H1 (cell line): ENCODE data around the gene EPN2. TPM values are rescaled to one million over a fixed set of nuclear protein-coding genes. Genes with fewer than 3 reads are reported as not detected.

ENCODE experiments used
- CTCF ChIA-PET: fragments of 300-600 bp; sonication (Branson Sonifier 250); formaldehyde crosslinking; loops from one replicate; lab custom pipeline; 2021; ENCODE audit not compliant: partially characterized antibody; lab: Charles Lee
- POLR2A ChIA-PET: fragments of 300-600 bp; sonication (Branson Sonifier 250); formaldehyde crosslinking; loops from one replicate; lab custom pipeline; 2021; ENCODE audit warnings: inconsistent platforms; ENCODE audit not compliant: partially characterized antibody; lab: Charles Lee
- DNase-seq, 2 experiments: peaks; one replicate each; pipeline versions ENCODE4 v3.0.0 to v3.0.0-alpha.2; 2010 to 2022; ENCODE audit warnings: low spot score in 2 of 2, low read depth in 1 of 2, mixed read lengths in 1 of 2
- FAIRE-seq: peaks from 2 replicates; lab custom pipeline; 2011; peaks lifted over from hg19 to GRCh38; lab: Jason Lieb, UNC
- H2AFZ ChIP-seq: 2 replicates; pipeline ENCODE4 v1.8.1; 2012; ENCODE audit warnings: low read length, inconsistent platforms
- H2AK5ac ChIP-seq: 2 replicates; pipeline ENCODE4 v1.6.1; 2013; ENCODE audit warnings: low read depth, low read length
- H2BK120ac ChIP-seq: replicated peaks from 2 replicates; pipeline ENCODE3; 2013; ENCODE audit warnings: low read depth, low read length, inconsistent platforms
- H2BK12ac ChIP-seq: 2 replicates; pipeline ENCODE4 v1.6.1; 2013; ENCODE audit warnings: low read depth, low read length
- H2BK15ac ChIP-seq: 2 replicates; pipeline ENCODE4 v1.6.1; 2013; ENCODE audit warnings: low read length
- H2BK20ac ChIP-seq: 2 replicates; pipeline ENCODE4 v1.6.1; 2013; ENCODE audit warnings: low read length
- H2BK5ac ChIP-seq: 2 replicates; pipeline ENCODE4 v1.6.1; 2013; ENCODE audit warnings: low read depth, low read length
- H3K14ac ChIP-seq: 2 replicates; pipeline ENCODE4 v1.6.1; 2013; ENCODE audit warnings: inconsistent platforms; ENCODE audit not compliant: insufficient read length
- H3K18ac ChIP-seq: 2 replicates; pipeline ENCODE4 v1.6.1; 2013; ENCODE audit warnings: low read length; ENCODE audit errors: extremely low read depth
- H3K23ac ChIP-seq: 2 replicates; pipeline ENCODE4 v1.6.1; 2013; ENCODE audit warnings: inconsistent platforms; ENCODE audit not compliant: insufficient read length
- H3K23me2 ChIP-seq: 2 replicates; pipeline ENCODE4 v1.6.1; 2013; ENCODE audit warnings: low read depth, low read length
- H3K27ac ChIP-seq: 2 replicates; pipeline ENCODE4 v1.6.1; 2011; ENCODE audit warnings: low read depth, low read length, inconsistent platforms
- H3K27me3 ChIP-seq, 4 experiments: replicated peaks in 1 of 4; 1 replicate in 1 of 4; 2 replicates in 3 of 4; pipeline versions ENCODE4 v1.6.1 to v1.8.1; 2011 to 2013; ENCODE audit warnings: low read length in 3 of 4, mild to moderate bottlenecking in 3 of 4, inconsistent platforms in 2 of 4, mixed read lengths in 2 of 4, moderate library complexity in 1 of 4; ENCODE audit not compliant: control insufficient read depth in 3 of 4, insufficient read depth in 3 of 4; ENCODE audit errors: extremely low read depth in 1 of 4
- H3K36me3 ChIP-seq, 4 experiments: 2 replicates each; pipeline versions ENCODE4 v1.6.1 to v1.8.1; 2011 to 2013; ENCODE audit warnings: mild to moderate bottlenecking in 4 of 4, low read length in 3 of 4, moderate library complexity in 2 of 4, control low read depth in 1 of 4, inconsistent platforms in 1 of 4; ENCODE audit not compliant: insufficient read depth in 4 of 4, control insufficient read depth in 2 of 4
- H3K4ac ChIP-seq: replicated peaks from 2 replicates; pipeline ENCODE3; 2013; ENCODE audit warnings: low read length, low read depth, mixed read lengths, inconsistent platforms; ENCODE audit not compliant: insufficient read length
- H3K4me1 ChIP-seq, 4 experiments: replicated peaks in 1 of 4; 1 replicate in 1 of 4; 2 replicates in 3 of 4; pipeline versions ENCODE4 v1.6.1 to v1.8.1; 2011 to 2013; ENCODE audit warnings: low read length in 3 of 4, inconsistent platforms in 2 of 4, mixed read lengths in 1 of 4; ENCODE audit not compliant: insufficient read depth in 4 of 4, control insufficient read depth in 3 of 4
- H3K4me2 ChIP-seq, 2 experiments: 2 replicates each; pipeline versions ENCODE4 v1.6.1 to v1.8.1; 2011 to 2013; ENCODE audit warnings: low read depth in 2 of 2, low read length in 2 of 2, control low read depth in 1 of 2, inconsistent platforms in 1 of 2, mild to moderate bottlenecking in 1 of 2; ENCODE audit not compliant: insufficient read depth in 1 of 2
- H3K4me3 ChIP-seq, 4 experiments: fragments of 200-600, 300-600 bp in 1 of 4; sonication (generic), shearing (Covaris generic), sonication (Bioruptor Twin) in 1 of 4; 2 replicates each; pipeline versions ENCODE4 v1.5.1 to v1.8.1; 2011 to 2016; ENCODE audit warnings: low read length in 4 of 4, low read depth in 3 of 4, control low read depth in 2 of 4, inconsistent platforms in 2 of 4, mild to moderate bottlenecking in 2 of 4, mixed read lengths in 1 of 4, moderate library complexity in 1 of 4; ENCODE audit not compliant: insufficient read depth in 2 of 4; ENCODE audit errors: extremely low read depth in 1 of 4
- H3K56ac ChIP-seq: replicated peaks from 2 replicates; pipeline ENCODE3; 2013; ENCODE audit warnings: low read depth, mild to moderate bottlenecking, mixed read lengths, low read length, inconsistent platforms; ENCODE audit not compliant: insufficient read length
- H3K79me1 ChIP-seq: 2 replicates; pipeline ENCODE4 v1.6.1; 2013; ENCODE audit warnings: low read depth, low read length, control low read depth
- H3K79me2 ChIP-seq, 2 experiments: 2 replicates each; pipeline versions ENCODE4 v1.6.1 to v1.8.1; 2012 to 2013; ENCODE audit warnings: low read length in 2 of 2, mild to moderate bottlenecking in 2 of 2, inconsistent platforms in 1 of 2; ENCODE audit not compliant: insufficient read depth in 2 of 2, control insufficient read depth in 1 of 2
- H3K9ac ChIP-seq, 4 experiments: replicated peaks in 1 of 4; 1 replicate in 1 of 4; 2 replicates in 3 of 4; pipeline versions ENCODE4 v1.6.1 to v1.8.1; 2011 to 2013; ENCODE audit warnings: low read depth in 3 of 4, low read length in 3 of 4, control low read depth in 2 of 4, mild to moderate bottlenecking in 2 of 4, moderate library complexity in 2 of 4, inconsistent platforms in 1 of 4; ENCODE audit errors: extremely low read depth in 1 of 4
- H3K9me3 ChIP-seq, 2 experiments: 2 replicates each; pipeline versions ENCODE4 v1.6.1 to v1.8.1; 2012 to 2013; ENCODE audit warnings: mild to moderate bottlenecking in 2 of 2, moderate library complexity in 2 of 2, control low read depth in 1 of 2, inconsistent platforms in 1 of 2, low read depth in 1 of 2, low read length in 1 of 2, mixed read lengths in 1 of 2; ENCODE audit not compliant: insufficient read depth in 2 of 2
- H4K20me1 ChIP-seq, 2 experiments: replicated peaks in 1 of 2; 2 replicates each; pipeline versions ENCODE3 to v1.8.1; 2011 to 2013; ENCODE audit warnings: inconsistent platforms in 2 of 2, low read length in 2 of 2, mild to moderate bottlenecking in 1 of 2; ENCODE audit not compliant: insufficient read depth in 2 of 2, control insufficient read depth in 1 of 2
- H4K5ac ChIP-seq: 2 replicates; pipeline ENCODE4 v1.6.1; 2013; ENCODE audit warnings: low read length, low read depth, mixed read lengths, inconsistent platforms; ENCODE audit not compliant: insufficient read length
- H4K8ac ChIP-seq: 2 replicates; pipeline ENCODE4 v1.8.0; 2013; ENCODE audit warnings: mild to moderate bottlenecking, moderate library complexity, low read length, inconsistent platforms; ENCODE audit not compliant: insufficient read depth; ENCODE audit errors: extremely low read depth
- H4K91ac ChIP-seq: replicated peaks from 2 replicates; pipeline ENCODE3; 2013; ENCODE audit warnings: low read length, mixed read lengths, inconsistent platforms; ENCODE audit not compliant: insufficient read length
- BCL11A ChIP-seq, 2 experiments: IDR thresholded peaks; one replicate each; pipeline ENCODE4 v1.6.1; 2011; ENCODE audit warnings: low read depth in 2 of 2, low read length in 2 of 2, mild to moderate bottlenecking in 2 of 2
- KDM1A ChIP-seq: fragments of 200-600, 300-600 bp; sonication (generic); IDR thresholded peaks from 2 replicates; pipeline ENCODE4 v1.7.1; 2016; ENCODE audit warnings: mild to moderate bottlenecking, low read length, borderline replicate concordance
- KDM4A ChIP-seq: IDR thresholded peaks from one replicate; pipeline ENCODE4 v1.7.1; 2012; ENCODE audit warnings: low read depth, mild to moderate bottlenecking, moderate library complexity, low read length, inconsistent platforms; ENCODE audit not compliant: severe bottlenecking
- NANOG ChIP-seq: IDR thresholded peaks from 2 replicates; pipeline ENCODE4 v1.6.1; 2011; ENCODE audit warnings: low read length, low read depth, mild to moderate bottlenecking, inconsistent platforms; ENCODE audit not compliant: insufficient read depth, poor library complexity, severe bottlenecking
- SIN3A ChIP-seq, 2 experiments: IDR thresholded peaks in 1 of 2; conservative IDR thresholded peaks in 1 of 2; 2 replicates each; pipeline ENCODE4 v1.6.1; 2011 to 2012; ENCODE audit warnings: low read length in 2 of 2, improper control_type of control experiment in 1 of 2, low read depth in 1 of 2, mild to moderate bottlenecking in 1 of 2
- ZNF274 ChIP-seq: IDR thresholded peaks from 2 replicates; pipeline ENCODE4 v1.7.0; 2012; ENCODE audit warnings: low read length, borderline replicate concordance; ENCODE audit errors: extremely low read depth
- WGBS, 2 experiments: shearing (Covaris generic) in 1 of 2; methylation state at CpG; one replicate each; pipeline versions ENCODE4 v1.1.6 to v1.1.7; 2013 to 2015; ENCODE audit warnings: low lambda C conversion rate in 2 of 2, mixed read lengths in 2 of 2, inconsistent platforms in 1 of 2, low coverage in 1 of 2, missing lambda C conversion rate in 1 of 2; ENCODE audit not compliant: insufficient replicate concordance in 2 of 2, insufficient coverage in 1 of 2, insufficient read length in 1 of 2; ENCODE audit errors: extremely low coverage in 1 of 2, missing lambda C conversion rate in 1 of 2; 5-methylcytosine and 5-hydroxymethylcytosine counted together
- polyA plus RNA-seq, 7 experiments: library from polyadenylated mRNA; depleted of rRNA in 3 of 7; stranded (reverse) in 5 of 7; unstranded in 2 of 7; fragments of >200 nt in 5 of 7; fragments of 200-250 nt in 2 of 7; gene quantifications; 1 replicate in 5 of 7; 2 replicates in 1 of 7; 4 replicates in 1 of 7; pipeline versions ENCODE4 v1.2.1 to v1.2.3, GENCODE V29; 2011 to 2013; ENCODE audit warnings: missing spikeins in 2 of 7, mixed read lengths in 2 of 7
- total RNA-seq: library from RNA; stranded (reverse); fragmentation: NEBNext Ultra II Directional; extraction: Animal tissue kit (Norgen Biotek cat#: 25700); gene quantifications from 2 replicates; pipeline ENCODE4 v1.2.1, GENCODE V29; 2021

Gene EPN2
- total and polyA plus RNA-seq, 2 of the 8 experiments (the other 6 are each of a cell fraction or from before 2014, with no cell fraction given) = 28.7 to 55.8 TPM

- no peak overlapping the region for H3K56ac ChIP-seq
- H3K36me3 ChIP-seq = peaks cover 33 to 61% (median 40%) of the 10 kb centered on the region in 4 experiments
Measured at GRCh38 chr17:19382531-19383444, 145.6 kb downstream of the EPN2 start.

More at GRCh38 chr17:19382531-19383444, 145.6 kb downstream of the EPN2 start:
- H3K18ac ChIP-seq = no peak overlapping the region
- no peak overlapping the region for H3K27ac ChIP-seq
- TF ChIP-seq KDM1A (no peak), ZNF274 (no peak), SIN3A (conservative IDR thresholded peaks at IDR 0.05 in 1 of 2, IDR thresholded peaks at IDR 0.05 in 1 of 2; ENCODE audit: low read depth in 1 of 2, low read length in 2 of 2) (no peak), NANOG (no peak), BCL11A (IDR thresholded peaks at IDR 0.05; ENCODE audit: low read depth in 2 of 2, low read length in 2 of 2) (no peak), KDM4A (no peak)
- POLR2A ChIA-PET = no interaction called here
- no peak overlapping the region for H2AFZ ChIP-seq
- H2BK120ac ChIP-seq = no peak overlapping the region
- H3K9me3 ChIP-seq = no peaks in the 10 kb centered on the region
- peaks cover 10% of the 10 kb centered on the region; the same call in 1 of the 2 replicates for H3K23me2 ChIP-seq
- H4K91ac ChIP-seq = no peak overlapping the region
- H2BK12ac ChIP-seq = no peak overlapping the region
- H2BK5ac ChIP-seq = no peak overlapping the region
- H2AK5ac ChIP-seq = no peak overlapping the region
- no peak for DNase-seq
- no peak for FAIRE-seq
- no peak overlapping the region for H3K4me2 ChIP-seq
- no peak overlapping the region for H2BK20ac ChIP-seq
- H3K9ac ChIP-seq = no peak overlapping the region
- H3K4me3 ChIP-seq = no peak overlapping the region
- peaks cover 0 to 27% of the 10 kb centered on the region in 2 experiments; a peak in 2 of 4 replicates for H3K79me2 ChIP-seq
- no peak overlapping the region for H3K23ac ChIP-seq
- H3K4me1 ChIP-seq = peaks cover 3 to 19% (median 11%) of the 10 kb centered on the region in 4 experiments
- no peak overlapping the region for H2BK15ac ChIP-seq
- no peak overlapping the region for H4K8ac ChIP-seq
- H3K27me3 ChIP-seq = no peaks in the 10 kb centered on the region
- CTCF ChIA-PET = interaction anchor here (2.0 kb wide), 1 partner anchor 20 kb away, joined by 7 read pairs; the partner anchor contains the start of gene B9D1
- H4K5ac ChIP-seq = no peak overlapping the region
- H3K4ac ChIP-seq = no peak overlapping the region
- peaks cover 13% of the 10 kb centered on the region for H3K79me1 ChIP-seq
- H4K20me1 ChIP-seq = peaks cover 3 to 29% of the 10 kb centered on the region in 2 experiments
- no peak overlapping the region for H3K14ac ChIP-seq
- 90% methylated on average over 13 of the region's 13 CpGs; no CpG with 5 or more reads in 1 of the 2 experiments for WGBS, 2 experiments
